HAP-1 (cell line): ENCODE data around the gene RAPGEF1.
A peak's percentile ranks its signal among the peaks of the same experiment; 100 is the strongest.
"Not testable (repeated sequence)": the region's sequence is repeated elsewhere in the genome, so short reads cannot be mapped to it uniquely, and the experiment has no call there.

Experiments used
- DNase-seq, 2 experiments: peaks; one replicate each; pipeline ENCODE4 v3.0.0-alpha.2; 2016 to 2020; ENCODE audit warnings: low spot score in 2 of 2
- H3K27me3 ChIP-seq: fragments of 250-450 bp; sonication (Bioruptor Pico); 2 replicates; pipeline ENCODE4 v1.5.1; 2020; ENCODE audit warnings: low read depth, mild to moderate bottlenecking, moderate library complexity
- H3K36me3 ChIP-seq: fragments of 250-450 bp; sonication (Bioruptor Pico); replicated peaks from 2 replicates; pipeline ENCODE4 v1.5.1; 2020; ENCODE audit warnings: mild to moderate bottlenecking
- H3K4me1 ChIP-seq: fragments of 250-450 bp; sonication (Bioruptor Pico); 2 replicates; pipeline ENCODE4 v1.5.1; 2020; ENCODE audit warnings: mild to moderate bottlenecking
- H3K4me3 ChIP-seq: fragments of 250-450 bp; sonication (Bioruptor Pico); 2 replicates; pipeline ENCODE4 v1.5.1; 2020; ENCODE audit warnings: mild to moderate bottlenecking, moderate library complexity
- H3K9me3 ChIP-seq: fragments of 250-450 bp; sonication (Bioruptor Pico); 2 replicates; pipeline ENCODE4 v1.5.1; 2020; ENCODE audit warnings: mild to moderate bottlenecking, moderate library complexity
- in situ Hi-C: fragments of 300-500 bp; cut with MboI; formaldehyde crosslinking; loops from 3 replicates; pipeline ENCODE4 v1.14.3; 2020; ENCODE audit warnings: low sequenced_read_pairs, inconsistent platforms, mixed read lengths

The RAPGEF1 gene

DNA sequence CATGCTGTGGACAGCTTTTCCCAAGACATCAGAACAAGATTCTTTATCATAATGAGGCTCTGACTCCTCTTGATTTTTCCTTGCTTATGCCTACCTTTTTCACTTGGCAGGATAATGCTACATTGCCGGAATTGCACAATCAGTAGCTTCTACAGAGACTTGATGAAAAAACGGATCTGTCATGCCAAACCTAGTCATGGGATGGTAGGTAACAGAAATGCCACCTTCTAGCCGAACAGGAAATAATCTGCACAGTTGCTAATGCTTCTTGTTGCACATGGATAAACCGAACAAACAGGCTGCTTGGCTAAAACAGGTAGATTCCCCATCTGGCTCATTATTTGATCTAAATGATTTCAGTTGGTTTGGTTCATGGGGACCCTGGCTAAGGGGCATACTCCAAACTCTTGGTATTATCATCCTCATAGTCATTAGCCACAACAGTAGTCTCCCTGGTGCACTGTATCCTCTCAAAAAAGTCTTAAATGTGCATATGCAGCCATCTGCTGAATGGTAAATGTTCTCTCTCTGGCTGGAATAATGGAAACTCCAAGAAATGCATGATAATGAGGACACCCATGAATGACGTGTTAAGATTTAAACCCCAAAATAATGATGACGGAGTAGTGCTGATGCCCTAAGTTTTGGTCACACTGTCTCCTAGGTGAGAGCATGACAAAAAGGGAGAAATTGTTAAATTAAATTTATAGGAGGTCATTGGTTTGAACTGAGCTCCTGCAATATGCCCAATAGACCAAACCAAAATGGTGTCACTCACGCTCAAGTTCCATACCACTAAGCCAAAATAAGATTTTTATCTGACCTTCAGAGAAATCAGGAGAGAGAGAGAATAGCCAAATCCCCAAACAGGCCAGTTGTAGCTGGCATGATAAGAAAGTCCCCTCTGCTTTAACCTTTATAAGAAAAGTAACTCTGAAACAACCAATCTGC is 47.0 kb downstream of the RAPGEF1 start:
- Histone ChIP-seq H3K9me3 (no peaks in the 10 kb centered on the region), H3K4me1 (peaks cover 17% of the 10 kb centered on the region), H3K4me3 (no peak overlapping the region), H3K27me3 (no peaks in the 10 kb centered on the region), H3K36me3 (no peaks in the 10 kb centered on the region; the same call in 1 of the 2 replicates)
- DNase-seq, result no peak
- in situ Hi-C loops, result no loop called here

GRCh38 chr9:131691969-131692611 is 47.8 kb downstream of the RAPGEF1 start:
- in situ Hi-C loops, result no loop called here
- no peaks in the 10 kb centered on the region for H3K9me3 ChIP-seq
- no peak overlapping the region for H3K4me3 ChIP-seq
- H3K36me3 ChIP-seq, result no peaks in the 10 kb centered on the region; the same call in 1 of the 2 replicates
- H3K27me3 ChIP-seq, result no peaks in the 10 kb centered on the region
- no peak for DNase-seq
- H3K4me1 ChIP-seq, result peaks cover 17% of the 10 kb centered on the region

DNA sequence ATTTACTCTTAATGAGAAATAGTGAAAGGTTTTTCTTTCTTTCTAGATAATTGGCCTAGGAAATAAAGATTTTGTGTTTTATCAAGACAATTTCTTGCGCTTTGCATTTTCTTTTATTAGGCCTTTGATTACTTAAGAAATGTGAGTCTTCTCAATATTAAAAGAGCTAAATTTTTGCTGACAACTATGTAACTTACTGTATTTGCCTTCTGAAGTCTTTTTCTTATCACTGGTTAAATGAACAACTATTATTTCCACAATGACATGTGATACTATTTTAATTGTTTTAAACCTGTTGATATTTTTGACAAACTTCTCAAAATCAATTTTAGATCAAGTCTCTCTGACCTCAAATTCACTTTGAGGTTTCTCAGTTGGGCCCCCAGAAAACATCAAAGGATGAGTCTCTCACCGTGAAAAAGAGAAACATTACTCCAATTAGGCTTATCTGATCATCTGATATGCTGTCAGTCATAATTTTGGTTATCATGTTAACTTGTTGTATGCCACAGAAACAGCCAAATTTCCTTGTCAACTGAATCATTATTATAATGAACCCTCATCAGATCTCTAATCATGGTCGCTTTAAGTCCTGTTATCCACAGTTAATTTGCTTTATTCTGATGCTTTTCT is 48.8 kb downstream of the RAPGEF1 start:
- H3K4me3 ChIP-seq, result no peak overlapping the region
- H3K27me3 ChIP-seq, result no peaks in the 10 kb centered on the region
- H3K36me3 ChIP-seq, result no peaks in the 10 kb centered on the region; the same call in 1 of the 2 replicates
- in situ Hi-C loops, result no loop called here
- peaks cover 2% of the 10 kb centered on the region; the same call in 1 of the 2 replicates for H3K9me3 ChIP-seq
- DNase-seq, result no peak
- H3K4me1 ChIP-seq, result peaks cover 6% of the 10 kb centered on the region; the same call in 1 of the 2 replicates

- in situ Hi-C loops, result no loop called here
- no peaks in the 10 kb centered on the region; the same call in 1 of the 2 replicates for H3K36me3 ChIP-seq
- peaks cover 3% of the 10 kb centered on the region; the same call in 1 of the 2 replicates for H3K9me3 ChIP-seq
- no peak overlapping the region for H3K4me3 ChIP-seq
- no peak for DNase-seq
- no peaks in the 10 kb centered on the region for H3K27me3 ChIP-seq
- H3K4me1 ChIP-seq, result peaks cover 4% of the 10 kb centered on the region; the same call in 1 of the 2 replicates
Measured at GRCh38 chr9:131690462-131690861, 49.4 kb downstream of the RAPGEF1 start.

DNA sequence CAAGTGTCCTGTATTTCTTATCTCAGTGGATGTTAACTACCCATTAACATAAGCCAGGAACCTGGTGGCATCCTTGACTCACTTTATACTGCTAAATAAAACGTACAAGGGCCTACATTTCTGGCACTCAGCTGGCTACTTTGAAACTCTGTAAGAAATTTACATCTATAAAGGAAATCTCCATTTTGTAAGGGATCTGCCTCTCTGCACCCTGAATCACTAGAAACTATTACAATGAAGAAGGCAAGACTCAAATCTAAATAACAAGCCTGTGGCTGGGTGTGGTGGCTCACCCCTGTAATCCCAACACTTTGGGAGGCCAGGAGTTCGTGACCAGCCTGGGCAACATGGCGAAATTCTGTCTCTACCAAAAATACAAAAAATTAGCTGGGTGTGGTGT is 51.5 kb downstream of the RAPGEF1 start:
- DNase-seq, result no peak
- Histone ChIP-seq H3K4me1 (peaks cover 4% of the 10 kb centered on the region; the same call in 1 of the 2 replicates), H3K4me3 (no peak overlapping the region), H3K9me3 (peaks cover 3% of the 10 kb centered on the region; the same call in 1 of the 2 replicates), H3K36me3 (no peaks in the 10 kb centered on the region; the same call in 1 of the 2 replicates), H3K27me3 (no peaks in the 10 kb centered on the region)
- in situ Hi-C loops, result no loop called here

GRCh38 chr9:131685753-131686706 is 53.8 kb downstream of the RAPGEF1 start:
- H3K27me3 ChIP-seq, result no peaks in the 10 kb centered on the region
- DNase-seq, result no peak
- H3K36me3 ChIP-seq, result no peaks in the 10 kb centered on the region; the same call in 1 of the 2 replicates
- H3K4me1 ChIP-seq, result peaks cover 4% of the 10 kb centered on the region; the same call in 1 of the 2 replicates
- H3K4me3 ChIP-seq, result no peak overlapping the region
- in situ Hi-C loops, result no loop called here
- H3K9me3 ChIP-seq, result peaks cover 3% of the 10 kb centered on the region; the same call in 1 of the 2 replicates

DNA sequence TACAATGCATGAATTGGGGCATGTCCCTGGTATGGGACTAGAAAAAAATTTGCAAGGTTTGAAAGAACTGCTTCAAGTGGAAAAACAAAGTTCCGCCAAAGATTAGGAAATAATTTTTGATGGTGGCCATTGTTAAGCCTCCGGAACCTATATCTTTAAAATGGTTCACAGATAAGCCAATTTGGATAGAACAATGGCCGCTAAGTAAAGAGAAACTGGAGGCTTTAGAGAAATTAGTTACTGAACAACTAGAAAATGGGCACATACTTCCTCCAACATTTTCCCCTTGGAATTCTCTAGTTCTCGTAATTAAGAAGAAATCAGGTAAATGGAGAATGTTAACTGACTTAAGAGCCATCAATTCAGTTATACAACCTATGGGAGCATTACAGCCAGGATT is 56.8 kb downstream of the RAPGEF1 start:
- in situ Hi-C loops, H3K36me3 ChIP-seq, H3K4me3 ChIP-seq, H3K9me3 ChIP-seq, H3K27me3 ChIP-seq, DNase-seq: not testable (repeated sequence)
- H3K4me1 ChIP-seq, result peaks cover 14% of the 10 kb centered on the region

GRCh38 chr9:131682261-131682660 is 57.6 kb downstream of the RAPGEF1 start:
- DNase-seq, result no peak
- peaks cover 23% of the 10 kb centered on the region for H3K4me1 ChIP-seq
- no peaks in the 10 kb centered on the region for H3K27me3 ChIP-seq
- no peaks in the 10 kb centered on the region; the same call in 1 of the 2 replicates for H3K36me3 ChIP-seq
- H3K4me3 ChIP-seq, result no peak overlapping the region
- peaks cover 3% of the 10 kb centered on the region; the same call in 1 of the 2 replicates for H3K9me3 ChIP-seq
- in situ Hi-C loops, result no loop called here

DNA sequence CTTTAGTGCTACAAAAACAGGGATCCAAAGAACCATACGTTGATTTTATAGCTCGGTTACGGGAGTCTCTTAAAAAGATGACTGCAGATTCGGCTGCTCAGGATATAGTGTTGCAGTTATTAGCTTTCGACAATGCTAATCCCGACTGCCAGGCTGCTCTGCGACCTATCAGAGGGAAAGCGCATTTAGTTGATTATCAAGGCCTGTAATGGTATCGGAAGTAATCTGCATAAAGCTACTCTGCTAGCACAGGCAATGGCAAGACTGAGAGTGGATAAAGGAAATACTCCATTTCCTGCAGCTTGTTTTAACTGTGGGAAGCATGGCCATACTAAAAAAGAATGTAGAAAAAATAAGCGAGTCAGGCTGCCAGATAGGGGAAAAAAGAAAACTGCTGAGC is 58.0 kb downstream of the RAPGEF1 start:
- H3K9me3 ChIP-seq, H3K27me3 ChIP-seq, in situ Hi-C loops, H3K36me3 ChIP-seq, DNase-seq, H3K4me3 ChIP-seq: not testable (repeated sequence)
- H3K4me1 ChIP-seq, result peaks cover 27% of the 10 kb centered on the region

GRCh38 chr9:131681108-131681507 is 58.8 kb downstream of the RAPGEF1 start:
- H3K9me3 ChIP-seq, DNase-seq, H3K36me3 ChIP-seq, H3K27me3 ChIP-seq, H3K4me3 ChIP-seq, in situ Hi-C loops: not testable (repeated sequence)
- peaks cover 32% of the 10 kb centered on the region for H3K4me1 ChIP-seq

DNA sequence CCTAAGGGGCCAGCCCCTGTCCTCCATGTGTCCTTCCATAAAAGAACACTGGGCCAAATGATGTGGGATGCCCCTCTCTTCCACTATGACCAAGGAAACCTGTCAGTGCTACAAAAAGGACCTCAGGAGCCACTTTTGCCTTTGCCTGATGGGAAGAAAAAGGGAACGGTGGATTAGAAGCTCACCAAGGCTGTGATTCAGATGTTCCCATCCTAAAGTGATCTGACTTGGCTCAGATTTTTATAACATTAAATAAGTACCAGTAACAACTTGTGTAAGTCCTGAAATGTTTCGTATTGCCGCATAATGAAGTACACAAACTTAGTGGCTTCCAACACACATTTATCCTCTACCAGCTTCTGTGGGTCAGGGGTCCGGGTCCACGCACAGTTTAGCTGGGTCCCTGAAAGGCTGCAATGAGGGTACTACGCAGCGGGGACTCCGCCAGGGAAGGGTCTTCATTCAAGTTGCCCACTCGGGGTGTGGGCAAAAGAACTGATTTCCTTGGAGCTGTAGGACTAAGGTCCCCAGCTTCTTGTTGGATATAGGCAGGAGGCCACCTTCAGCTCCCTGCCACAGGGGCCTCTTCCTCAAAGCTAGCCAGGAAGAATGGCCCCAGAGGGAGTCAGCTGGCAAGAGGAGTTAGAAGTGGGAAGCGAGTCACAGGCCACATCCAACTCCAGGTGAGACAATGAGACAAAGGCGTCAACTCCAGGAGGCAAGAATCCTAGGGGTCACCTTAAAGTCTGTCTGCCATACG is 60.4 kb downstream of the RAPGEF1 start:
- no peaks in the 10 kb centered on the region; the same call in 1 of the 2 replicates for H3K36me3 ChIP-seq
- peaks cover 32% of the 10 kb centered on the region for H3K4me1 ChIP-seq
- H3K27me3 ChIP-seq, result no peaks in the 10 kb centered on the region
- in situ Hi-C loops, result no loop called here
- H3K4me3 ChIP-seq, result no peak overlapping the region
- DNase-seq, result no peak
- H3K9me3 ChIP-seq, result no peaks in the 10 kb centered on the region

- no peaks in the 10 kb centered on the region; the same call in 1 of the 2 replicates for H3K36me3 ChIP-seq
- peaks cover 32% of the 10 kb centered on the region for H3K4me1 ChIP-seq
- H3K9me3 ChIP-seq, result no peaks in the 10 kb centered on the region
- no peak overlapping the region for H3K4me3 ChIP-seq
- in situ Hi-C loops, result no loop called here
- DNase-seq, result peak; percentile 68 to 75
- no peaks in the 10 kb centered on the region for H3K27me3 ChIP-seq
Measured at GRCh38 chr9:131678499-131679111, 61.3 kb downstream of the RAPGEF1 start.
